HFF-Myc (cell line): Measurements from ENCODE around the gene HLA-DMA.
A peak's percentile ranks its signal among the peaks of the same experiment; 100 is the strongest.

Experiments
- DNase-seq: peaks from one replicate; pipeline ENCODE4 v3.0.0-alpha.2; 2011; ENCODE audit warnings: low read depth; ENCODE audit errors: extremely low read depth
- H3K4me3 ChIP-seq: replicated peaks from 2 replicates; pipeline ENCODE4 v1.5.1; 2011; ENCODE audit warnings: low read depth, mild to moderate bottlenecking, control low read depth, low read length
- CTCF ChIP-seq: IDR thresholded peaks from 2 replicates; pipeline ENCODE4 v1.5.1; 2012; ENCODE audit warnings: mild to moderate bottlenecking, low read depth, low read length, control low read depth; ENCODE audit errors: missing control alignments

The HLA-DMA gene

GRCh38 chr6:32989368-32989767, 36.5 kb upstream of the HLA-DMA start:
- H3K4me3 ChIP-seq: no peak overlapping the region
- no peak for DNase-seq
- TF ChIP-seq CTCF: no peak

GRCh38 chr6:32984622-32985389, 31.9 kb upstream of the HLA-DMA start:
- peak; percentile 90 for TF ChIP-seq CTCF
- peak; percentile 68 for DNase-seq
- no peak overlapping the region for H3K4me3 ChIP-seq

- DNase-seq: no peak
- H3K4me3 ChIP-seq: no peak overlapping the region
- TF ChIP-seq CTCF: no peak
Observed at GRCh38 chr6:32983964-32984621, 31.2 kb upstream of the HLA-DMA start.

GRCh38 chr6:32983493-32983848, 30.6 kb upstream of the HLA-DMA start:
- no peak overlapping the region for H3K4me3 ChIP-seq
- no peak for DNase-seq
- TF ChIP-seq CTCF: no peak

DNA sequence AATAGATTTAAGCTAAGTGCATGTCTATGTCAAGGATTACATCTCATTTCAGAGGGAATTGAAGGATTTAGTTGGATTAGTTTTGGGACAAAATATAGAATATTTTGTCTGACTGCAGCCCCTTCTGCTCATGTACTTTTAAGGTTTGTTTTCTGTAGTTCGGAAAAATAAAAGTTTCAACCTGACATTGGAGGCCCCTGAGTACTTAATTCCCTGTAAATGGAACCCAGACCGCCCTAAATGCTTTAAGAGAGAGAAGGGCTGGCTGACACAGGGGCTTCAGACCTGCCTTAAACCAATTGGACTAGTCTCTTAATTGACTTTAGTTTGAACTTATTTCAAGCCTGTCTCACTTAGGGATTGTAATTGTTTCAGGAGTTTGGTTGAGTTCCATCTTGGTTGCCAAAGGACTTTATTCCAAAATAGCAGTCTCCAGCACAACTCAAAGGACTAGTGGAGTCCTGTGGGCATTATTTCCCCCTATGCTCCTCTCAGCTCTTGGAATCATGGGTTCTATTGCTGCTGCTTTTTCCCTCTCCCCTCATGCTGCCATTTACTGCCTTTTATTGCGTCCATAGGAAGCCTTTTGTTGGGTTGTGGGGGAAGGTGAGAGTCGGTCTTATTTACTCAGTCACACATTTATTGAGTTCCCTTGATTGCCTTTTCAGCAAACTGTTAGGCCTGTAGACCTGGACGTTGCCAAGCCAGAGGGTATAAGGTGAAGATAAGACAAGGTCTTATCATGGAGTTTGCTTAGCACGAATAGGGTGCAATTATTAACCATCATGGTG, 30.0 kb upstream of the HLA-DMA start:
- no peak for DNase-seq
- no peak for TF ChIP-seq CTCF
- no peak overlapping the region for H3K4me3 ChIP-seq

DNA sequence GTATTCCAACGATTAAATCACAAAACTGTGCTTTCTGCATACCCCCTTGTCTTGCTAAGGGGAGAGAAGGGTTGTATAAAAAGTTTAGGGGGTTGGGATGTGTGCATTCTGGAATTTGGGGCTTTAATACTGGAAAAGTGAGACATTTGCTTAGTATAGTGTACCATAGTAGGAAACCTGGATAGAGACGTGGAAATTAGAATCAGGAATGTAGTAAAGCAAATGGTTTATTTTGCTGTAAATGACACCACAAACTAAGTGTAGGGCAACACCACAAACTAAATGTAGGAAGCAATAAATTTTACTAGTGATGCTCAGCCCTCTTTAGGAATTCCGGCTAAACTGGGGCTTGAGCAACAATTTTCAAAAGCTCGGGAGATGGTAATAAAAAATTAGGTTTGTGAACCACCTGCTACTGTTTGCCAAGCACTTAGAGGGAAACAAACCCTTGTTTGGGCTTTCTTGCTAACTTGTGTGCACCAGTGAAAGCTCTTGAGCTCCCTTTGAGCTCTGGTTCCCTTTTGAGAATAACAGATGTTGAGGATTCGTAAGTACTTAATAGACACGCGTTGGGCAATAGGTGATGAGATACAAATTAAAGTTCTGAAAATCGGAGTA, 29.3 kb upstream of the HLA-DMA start:
- no peak overlapping the region for H3K4me3 ChIP-seq
- no peak for DNase-seq
- TF ChIP-seq CTCF: no peak
